K562 (cell line): ENCODE measurements around the gene TARS2. TPM values are rescaled to one million over a fixed set of nuclear protein-coding genes. Genes with fewer than 3 reads are reported as not detected.

ENCODE experiments used
- ATF4 ChIP-seq: fragments of 450-650 bp; formaldehyde crosslinking; IDR thresholded peaks from 2 replicates; pipeline ENCODE4 v1.4.0; 2022; ENCODE audit warnings: mild to moderate bottlenecking, moderate library complexity
- CBFB ChIP-seq: sonication (generic); formaldehyde crosslinking; IDR thresholded peaks from 2 replicates; pipeline ENCODE4 v1.4.0; 2020; ENCODE audit warnings: mild to moderate bottlenecking, missing genetic modification reagents
- CCAR2 ChIP-seq: fragments of 200-400 bp; formaldehyde crosslinking; IDR thresholded peaks from 2 replicates; pipeline ENCODE4 v1.6.1; 2017; ENCODE audit warnings: mild to moderate bottlenecking, low read depth, low read length
- E2F3 ChIP-seq: fragments of 250-450 bp; sonication (Bioruptor Pico); IDR thresholded peaks from 2 replicates; pipeline ENCODE4 v1.4.0; 2020; ENCODE audit warnings: mild to moderate bottlenecking
- FIP1L1 ChIP-seq: fragments of 200-400 bp; formaldehyde crosslinking; IDR thresholded peaks from 2 replicates; pipeline ENCODE4 v1.6.1; 2018; ENCODE audit warnings: mild to moderate bottlenecking, low read depth, low read length; ENCODE audit not compliant: poor library complexity, severe bottlenecking
- FOSL1 ChIP-seq: fragments of 200-800 bp; sonication (Bioruptor generic); conservative IDR thresholded peaks from 2 replicates; pipeline ENCODE4 v1.6.1; 2016; ENCODE audit warnings: missing genetic modification characterization, missing compliant biosample characterization
- FOXM1 ChIP-seq, 2 experiments: fragments of 450-650 bp in 1 of 2; sonication (generic) in 1 of 2; formaldehyde crosslinking in 1 of 2; IDR thresholded peaks; 2 replicates each; pipeline versions ENCODE4 v1.6.1 to v1.9.0; 2017 to 2022; ENCODE audit warnings: low read depth in 2 of 2, mild to moderate bottlenecking in 2 of 2, missing genetic modification reagents in 1 of 2, moderate library complexity in 1 of 2
- HSF4 ChIP-seq: fragments of 250-450 bp; sonication (Bioruptor Pico); IDR thresholded peaks from 2 replicates; pipeline ENCODE4 v2.1.2; 2022; ENCODE audit warnings: mild to moderate bottlenecking, moderate library complexity, borderline replicate concordance
- MAX ChIP-seq: sonication (generic); formaldehyde crosslinking; IDR thresholded peaks from 2 replicates; pipeline ENCODE4 v1.9.0; 2022; ENCODE audit warnings: mild to moderate bottlenecking, missing genetic modification reagents
- PYGO2 ChIP-seq: fragments of 450-650 bp; IDR thresholded peaks from 2 replicates; pipeline ENCODE4 v1.6.1; 2016; ENCODE audit warnings: mild to moderate bottlenecking, missing genetic modification characterization, moderate library complexity, missing compliant biosample characterization
- RNF2 ChIP-seq: sonication (generic); IDR thresholded peaks from 2 replicates; pipeline ENCODE4 v1.6.1; 2016
- TCFL5 ChIP-seq: fragments of 250-450 bp; sonication (Bioruptor Pico); conservative IDR thresholded peaks from 2 replicates; pipeline ENCODE4 v1.6.1; 2021; ENCODE audit warnings: mild to moderate bottlenecking, moderate library complexity, matching md5 sums
- polyA plus RNA-seq, 8 experiments: library from polyadenylated mRNA; depleted of rRNA in 4 of 8; stranded (reverse) in 5 of 8; unstranded in 3 of 8; fragments of >200 nt; fragmentation: Nextera tagmentation in 2 of 8; fragmentation: Illumina TruSeq in 1 of 8; extraction: Ambion mirVana in 2 of 8; extraction: Trizol in 1 of 8; gene quantifications; 2 replicates each; pipeline versions ENCODE4 v1.2.1 to v1.2.3, GENCODE V29; 2011 to 2014; ENCODE audit warnings: inconsistent platforms in 1 of 8, missing spikeins in 1 of 8
- total RNA-seq, 7 experiments: library from RNA; depleted of rRNA in 6 of 7; stranded (reverse); fragments of >200 nt in 6 of 7; fragmentation: Illumina TruSeq in 2 of 7; extraction: Trizol in 2 of 7; gene quantifications; 2 replicates each; pipeline versions ENCODE4 v1.2.1 to v1.2.3, GENCODE V29; 2011 to 2021; ENCODE audit warnings: low replicate concordance in 1 of 7
- TF ChIP-seq, protein P1 (sequence below): fragments of 450-650 bp; IDR thresholded peaks from one replicate; pipeline ENCODE4 v1.6.1; 2018; ENCODE audit warnings: mild to moderate bottlenecking, moderate library complexity; ENCODE audit not compliant: partially characterized antibody
- TF ChIP-seq, protein P2 (sequence below): fragments of 250-450 bp; sonication (Bioruptor Pico); IDR thresholded peaks from 2 replicates; pipeline ENCODE4 v1.8.0; 2021; ENCODE audit warnings: mild to moderate bottlenecking, moderate library complexity
- TF ChIP-seq, protein P3 (sequence below): sonication (generic); formaldehyde crosslinking; IDR thresholded peaks from 2 replicates; pipeline ENCODE4 v1.8.0; 2023; ENCODE audit warnings: mild to moderate bottlenecking, missing genetic modification reagents

Gene TARS2
- total and polyA plus RNA-seq, 9 of the 15 experiments (the other 6 are each of a cell fraction or from before 2014, with no cell fraction given), result 17.0 to 64.2 (median 39.4) TPM

DNA sequence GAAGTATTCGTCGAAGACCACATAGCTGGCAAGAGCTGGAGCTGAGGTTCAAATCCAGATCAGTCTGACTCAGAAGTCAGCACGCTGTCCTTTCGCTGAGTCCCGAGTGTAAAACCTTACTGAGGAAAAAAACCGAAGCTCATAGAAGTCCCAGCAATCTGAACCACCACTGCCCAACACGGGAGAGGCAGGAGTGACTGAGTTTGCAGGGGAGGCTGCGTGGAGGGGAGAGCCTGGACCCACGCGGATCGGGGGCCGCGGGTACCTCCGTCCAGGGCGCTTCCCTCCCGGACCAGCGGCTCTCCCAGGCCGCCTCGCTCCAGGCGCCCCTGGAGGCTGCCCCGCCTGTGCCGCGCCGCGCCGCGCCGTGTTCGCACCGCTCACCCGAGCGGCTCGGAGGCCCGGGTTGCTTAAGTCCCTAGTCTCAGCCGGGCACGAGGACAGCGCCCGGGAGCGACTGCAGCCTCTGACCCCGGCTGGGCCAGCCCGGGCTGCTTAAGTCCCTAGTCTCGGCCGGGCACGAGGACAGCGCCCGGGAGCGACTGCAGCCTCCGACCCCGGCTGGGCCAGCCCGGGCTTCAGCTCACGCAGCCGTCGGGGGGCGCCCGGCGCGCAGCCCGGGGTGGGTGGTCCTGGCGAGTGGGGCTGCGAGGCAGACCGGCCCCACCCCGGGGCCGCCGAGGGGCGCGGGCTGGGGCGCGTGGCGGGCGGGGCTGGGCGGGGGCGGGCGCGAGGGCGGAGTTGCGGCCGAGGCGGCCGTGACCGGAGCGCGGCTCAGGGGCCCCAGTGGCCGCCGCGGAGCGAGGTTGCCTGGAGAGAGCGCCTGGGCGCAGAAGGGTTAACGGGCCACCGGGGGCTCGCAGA lies 61.6 kb downstream of the TARS2 start, which contains the start of gene ADAMTSL4 (continued):
- TF ChIP-seq ATF4 (CRISPR knock-in tag) (peak; percentile 49; the same call in 1 of the 2 replicates), RNF2 (peak; percentile 56), E2F3 (CRISPR knock-in tag) (peak; percentile 30; the same call in 1 of the 2 replicates), TCFL5 (no peak), CBFB (CRISPR knock-in tag) (no peak), HSF4 (no peak), PYGO2 (tag) (no peak), MAX (CRISPR knock-in tag) (peak; percentile 92), CCAR2 (no peak), FOXM1 (IDR thresholded peaks at IDR 0.05; ENCODE audit: low read depth) (no peak), FOXM1 (CRISPR knock-in tag; IDR thresholded peaks at IDR 0.05; ENCODE audit: low read depth) (peak; percentile 76; the same call in 1 of the 2 replicates), FOSL1 (peak; percentile 40; the same call in 1 of the 2 replicates), FIP1L1 (peak; percentile 55)
- TF ChIP-seq, protein P1, sequence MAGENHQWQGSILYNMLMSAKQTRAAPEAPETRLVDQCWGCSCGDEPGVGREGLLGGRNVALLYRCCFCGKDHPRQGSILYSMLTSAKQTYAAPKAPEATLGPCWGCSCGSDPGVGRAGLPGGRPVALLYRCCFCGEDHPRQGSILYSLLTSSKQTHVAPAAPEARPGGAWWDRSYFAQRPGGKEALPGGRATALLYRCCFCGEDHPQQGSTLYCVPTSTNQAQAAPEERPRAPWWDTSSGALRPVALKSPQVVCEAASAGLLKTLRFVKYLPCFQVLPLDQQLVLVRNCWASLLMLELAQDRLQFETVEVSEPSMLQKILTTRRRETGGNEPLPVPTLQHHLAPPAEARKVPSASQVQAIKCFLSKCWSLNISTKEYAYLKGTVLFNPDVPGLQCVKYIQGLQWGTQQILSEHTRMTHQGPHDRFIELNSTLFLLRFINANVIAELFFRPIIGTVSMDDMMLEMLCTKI, result no peak
- TF ChIP-seq, protein P2, sequence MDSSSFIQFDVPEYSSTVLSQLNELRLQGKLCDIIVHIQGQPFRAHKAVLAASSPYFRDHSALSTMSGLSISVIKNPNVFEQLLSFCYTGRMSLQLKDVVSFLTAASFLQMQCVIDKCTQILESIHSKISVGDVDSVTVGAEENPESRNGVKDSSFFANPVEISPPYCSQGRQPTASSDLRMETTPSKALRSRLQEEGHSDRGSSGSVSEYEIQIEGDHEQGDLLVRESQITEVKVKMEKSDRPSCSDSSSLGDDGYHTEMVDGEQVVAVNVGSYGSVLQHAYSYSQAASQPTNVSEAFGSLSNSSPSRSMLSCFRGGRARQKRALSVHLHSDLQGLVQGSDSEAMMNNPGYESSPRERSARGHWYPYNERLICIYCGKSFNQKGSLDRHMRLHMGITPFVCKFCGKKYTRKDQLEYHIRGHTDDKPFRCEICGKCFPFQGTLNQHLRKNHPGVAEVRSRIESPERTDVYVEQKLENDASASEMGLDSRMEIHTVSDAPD (CRISPR knock-in tag), result no peak
- TF ChIP-seq, protein P3, sequence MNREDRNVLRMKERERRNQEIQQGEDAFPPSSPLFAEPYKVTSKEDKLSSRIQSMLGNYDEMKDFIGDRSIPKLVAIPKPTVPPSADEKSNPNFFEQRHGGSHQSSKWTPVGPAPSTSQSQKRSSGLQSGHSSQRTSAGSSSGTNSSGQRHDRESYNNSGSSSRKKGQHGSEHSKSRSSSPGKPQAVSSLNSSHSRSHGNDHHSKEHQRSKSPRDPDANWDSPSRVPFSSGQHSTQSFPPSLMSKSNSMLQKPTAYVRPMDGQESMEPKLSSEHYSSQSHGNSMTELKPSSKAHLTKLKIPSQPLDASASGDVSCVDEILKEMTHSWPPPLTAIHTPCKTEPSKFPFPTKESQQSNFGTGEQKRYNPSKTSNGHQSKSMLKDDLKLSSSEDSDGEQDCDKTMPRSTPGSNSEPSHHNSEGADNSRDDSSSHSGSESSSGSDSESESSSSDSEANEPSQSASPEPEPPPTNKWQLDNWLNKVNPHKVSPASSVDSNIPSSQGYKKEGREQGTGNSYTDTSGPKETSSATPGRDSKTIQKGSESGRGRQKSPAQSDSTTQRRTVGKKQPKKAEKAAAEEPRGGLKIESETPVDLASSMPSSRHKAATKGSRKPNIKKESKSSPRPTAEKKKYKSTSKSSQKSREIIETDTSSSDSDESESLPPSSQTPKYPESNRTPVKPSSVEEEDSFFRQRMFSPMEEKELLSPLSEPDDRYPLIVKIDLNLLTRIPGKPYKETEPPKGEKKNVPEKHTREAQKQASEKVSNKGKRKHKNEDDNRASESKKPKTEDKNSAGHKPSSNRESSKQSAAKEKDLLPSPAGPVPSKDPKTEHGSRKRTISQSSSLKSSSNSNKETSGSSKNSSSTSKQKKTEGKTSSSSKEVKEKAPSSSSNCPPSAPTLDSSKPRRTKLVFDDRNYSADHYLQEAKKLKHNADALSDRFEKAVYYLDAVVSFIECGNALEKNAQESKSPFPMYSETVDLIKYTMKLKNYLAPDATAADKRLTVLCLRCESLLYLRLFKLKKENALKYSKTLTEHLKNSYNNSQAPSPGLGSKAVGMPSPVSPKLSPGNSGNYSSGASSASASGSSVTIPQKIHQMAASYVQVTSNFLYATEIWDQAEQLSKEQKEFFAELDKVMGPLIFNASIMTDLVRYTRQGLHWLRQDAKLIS (CRISPR knock-in tag), result peak; percentile 57
